Testis (tissue), 3 donors: ENCODE data around the gene EXOC4. TPM values are rescaled to one million over a fixed set of nuclear protein-coding genes. Genes with fewer than 3 reads are reported as not detected.

Source experiments
- DNase-seq: peaks from one replicate; pipeline ENCODE4 v3.0.0-alpha.2; 2019
- H3K27ac ChIP-seq, 2 donors: fragments of 200-600 bp; sonication (generic); one replicate each; pipeline ENCODE4 v1.5.1; 2019
- H3K27me3 ChIP-seq: fragments of 200-600 bp; sonication (generic); one replicate; pipeline ENCODE4 v1.5.1; 2019
- H3K36me3 ChIP-seq: fragments of 200-600 bp; sonication (generic); one replicate; pipeline ENCODE4 v1.5.1; 2017; ENCODE audit warnings: low read depth; ENCODE audit errors: missing control alignments
- H3K4me1 ChIP-seq: fragments of 200-600 bp; sonication (generic); one replicate; pipeline ENCODE4 v1.5.1; 2019
- H3K4me3 ChIP-seq, 2 donors: fragments of 200-600 bp; sonication (generic); one replicate each; pipeline ENCODE4 v1.5.1; 2017 to 2019
- H3K9me3 ChIP-seq: fragments of 200-600 bp; sonication (generic); one replicate; pipeline ENCODE4 v1.5.1; 2017
- CTCF ChIP-seq, 3 experiments: fragments of 450-650 bp in 2 of 3; fragments of 200-600 bp in 1 of 3; sonication (generic) in 1 of 3; IDR thresholded peaks; one replicate each; pipeline ENCODE4 v1.5.1; 2016 to 2019; ENCODE audit warnings: antibody characterized with exemption in 3 of 3, mild to moderate bottlenecking in 2 of 3, moderate library complexity in 1 of 3
- POLR2A ChIP-seq: fragments of 450-650 bp; IDR thresholded peaks from one replicate; pipeline ENCODE4 v1.6.1; 2017; ENCODE audit warnings: antibody characterized with exemption, mild to moderate bottlenecking, moderate library complexity
- WGBS, 2 donors: methylation state at CpG; one replicate each; pipeline ENCODE4 v1.1.5; 2018; 5-methylcytosine and 5-hydroxymethylcytosine counted together
- intact Hi-C: fragments of 100-400 bp; cut with DNase I; formaldehyde crosslinking; loops from one replicate; pipeline ENCODE4 v1.15.1; 2023; ENCODE audit warnings: low total_unique reads
- polyA plus RNA-seq: library from polyadenylated mRNA; stranded (reverse); fragments of 350-450 nt; fragmentation: Illumina TruSeq; extraction: RNeasy Lipid Tissue Mini Kit (QIAGEN cat#74804); gene quantifications from one replicate; pipeline ENCODE4 v1.2.3, GENCODE V29; 2014; ENCODE audit warnings: low read depth, low replicate concordance; ENCODE audit not compliant: insufficient read depth
- total RNA-seq, 2 donors: library from RNA; depleted of rRNA; stranded (reverse); fragments of >200 nt; gene quantifications; one replicate each; pipeline ENCODE4 v1.2.3, GENCODE V29; 2016

EXOC4 gene
- total and polyA plus RNA-seq, 3 donors from 2014 or later: 47.4 to 169 (median 142) TPM

GRCh38 chr7:133509822-133510221 lies 256.9 kb downstream of the EXOC4 start:
- intact Hi-C loops: no loop called here
- Histone ChIP-seq H3K9me3 (no peaks in the 10 kb centered on the region), H3K4me3 (no peak overlapping the region), H3K27ac (no peak overlapping the region), H3K4me1 (no peaks in the 10 kb centered on the region), H3K36me3 (no peaks in the 10 kb centered on the region), H3K27me3 (no peaks in the 10 kb centered on the region)
- 92 to 98% methylated on average over 5 of the region's 5 CpGs for WGBS, 2 donors
- TF ChIP-seq POLR2A (no peak), CTCF (IDR thresholded peaks at IDR 0.05) (no peak)
- DNase-seq: no peak

GRCh38 chr7:133510326-133511055 lies 257.6 kb downstream of the EXOC4 start:
- intact Hi-C loops: no loop called here
- no peaks in the 10 kb centered on the region for H3K4me1 ChIP-seq
- H3K4me3 ChIP-seq: no peak overlapping the region
- no peak for TF ChIP-seq POLR2A
- no peak for TF ChIP-seq CTCF (IDR thresholded peaks at IDR 0.05)
- no peak for DNase-seq
- H3K27ac ChIP-seq: no peak overlapping the region
- H3K9me3 ChIP-seq: no peaks in the 10 kb centered on the region
- H3K27me3 ChIP-seq: no peaks in the 10 kb centered on the region
- no peaks in the 10 kb centered on the region for H3K36me3 ChIP-seq
- 95 to 99% methylated on average over 4 of the region's 4 CpGs for WGBS, 2 donors

- no peak for TF ChIP-seq POLR2A
- TF ChIP-seq CTCF (IDR thresholded peaks at IDR 0.05): no peak
- DNase-seq: no peak
- no peak overlapping the region for H3K27ac ChIP-seq
Measured at GRCh38 chr7:133511252-133511651, 258.4 kb downstream of the EXOC4 start.

GRCh38 chr7:133511708-133512107 lies 258.8 kb downstream of the EXOC4 start:
- no peak for DNase-seq
- H3K9me3 ChIP-seq: no peaks in the 10 kb centered on the region
- H3K27me3 ChIP-seq: no peaks in the 10 kb centered on the region
- TF ChIP-seq CTCF (IDR thresholded peaks at IDR 0.05) (no peak), POLR2A (no peak)
- intact Hi-C loops: no loop called here
- H3K4me1 ChIP-seq: no peaks in the 10 kb centered on the region
- no peaks in the 10 kb centered on the region for H3K36me3 ChIP-seq
- H3K27ac ChIP-seq: no peak overlapping the region
- no peak overlapping the region for H3K4me3 ChIP-seq
- 90 to 98% methylated on average over 5 of the region's 5 CpGs for WGBS, 2 donors

More at GRCh38 chr7:133511252-133511651, 258.4 kb downstream of the EXOC4 start:
- Histone ChIP-seq H3K9me3 (no peaks in the 10 kb centered on the region), H3K4me1 (no peaks in the 10 kb centered on the region), H3K4me3 (no peak overlapping the region), H3K27me3 (no peaks in the 10 kb centered on the region), H3K36me3 (no peaks in the 10 kb centered on the region)
- intact Hi-C loops: no loop called here
- 87 to 88% methylated on average over 3 of the region's 3 CpGs for whole genome bisulfite sequencing, 2 donors

- Histone ChIP-seq H3K36me3 (no peaks in the 10 kb centered on the region), H3K27me3 (no peaks in the 10 kb centered on the region), H3K27ac (no peak overlapping the region), H3K4me1 (no peaks in the 10 kb centered on the region), H3K9me3 (no peaks in the 10 kb centered on the region), H3K4me3 (no peak overlapping the region)
- DNase-seq: no peak
- intact Hi-C loops: no loop called here
- WGBS, 2 donors: 95 to 96% methylated on average over 11 of the region's 11 CpGs
- no peak for TF ChIP-seq CTCF (IDR thresholded peaks at IDR 0.05)
- TF ChIP-seq POLR2A: no peak
Measured at GRCh38 chr7:133512560-133512959, 259.7 kb downstream of the EXOC4 start.
